Breast epithelium (tissue), 4 donors: ENCODE measurements around the gene MYO9B. TPM values are rescaled to one million over a fixed set of nuclear protein-coding genes. Genes with fewer than 3 reads are reported as not detected.

ENCODE experiments used
- DNase-seq, 2 donors: peaks; one replicate each; pipeline ENCODE4 v3.0.0-alpha.2; 2019; ENCODE audit warnings: low spot score in 2 of 2
- H3K27ac ChIP-seq, 2 donors: fragments of 200-600 bp; sonication (generic) in 1 of 2; one replicate each; pipeline ENCODE4 v1.5.1; 2016 to 2019; ENCODE audit warnings: mild to moderate bottlenecking in 1 of 2
- H3K27me3 ChIP-seq, 2 donors: fragments of 200-600 bp; sonication (generic) in 1 of 2; one replicate each; pipeline versions ENCODE4 v1.5.1 to v1.6.0; 2017 to 2019; ENCODE audit warnings: control low read depth in 1 of 2, mild to moderate bottlenecking in 1 of 2
- H3K36me3 ChIP-seq: fragments of 200-600 bp; one replicate; pipeline ENCODE4 v1.5.1; 2019
- H3K4me1 ChIP-seq, 2 donors: fragments of 200-600 bp; sonication (generic); one replicate each; pipeline ENCODE4 v1.5.1; 2016 to 2019; ENCODE audit warnings: control low read depth in 1 of 2
- H3K4me3 ChIP-seq, 3 donors: fragments of 200-600 bp; sonication (generic); 1 replicate in 2 of 3; 2 replicates in 1 of 3; pipeline ENCODE4 v1.5.1; 2016 to 2019; ENCODE audit warnings: mild to moderate bottlenecking in 3 of 3, moderate library complexity in 2 of 3
- H3K9me3 ChIP-seq, 2 donors: fragments of 200-600 bp; sonication (generic) in 1 of 2; one replicate each; pipeline ENCODE4 v1.5.1; 2016 to 2019; ENCODE audit warnings: control low read depth in 1 of 2
- POLR2A ChIP-seq: fragments of 450-650 bp; IDR thresholded peaks from one replicate; pipeline ENCODE4 v1.6.1; 2016; ENCODE audit warnings: antibody characterized with exemption, mild to moderate bottlenecking, moderate library complexity
- POLR2AphosphoS5 ChIP-seq, 3 donors: sonication (generic); formaldehyde crosslinking; IDR thresholded peaks; one replicate each; pipeline ENCODE4 v1.6.1; 2017; ENCODE audit warnings: antibody characterized with exemption in 3 of 3
- intact Hi-C: fragments of 100-400 bp; cut with DNase I; formaldehyde crosslinking; loops from one replicate; pipeline ENCODE4 v1.15.1; 2023; ENCODE audit warnings: low total_unique reads
- total RNA-seq, 3 donors: library from RNA; depleted of rRNA; stranded (reverse); fragments of >200 nt; gene quantifications; one replicate each; pipeline ENCODE4 v1.1.0, GENCODE V29; 2016
- TF ChIP-seq, protein P1 (sequence below), 3 donors: fragments of 450-650 bp; IDR thresholded peaks; one replicate each; pipeline ENCODE4 v1.5.1; 2016 to 2017; ENCODE audit warnings: antibody characterized with exemption in 3 of 3, mild to moderate bottlenecking in 3 of 3, moderate library complexity in 3 of 3

The MYO9B gene
- total RNA-seq, 3 donors from 2014 or later, result 76.0 to 79.5 (median 77.4) TPM

DNA sequence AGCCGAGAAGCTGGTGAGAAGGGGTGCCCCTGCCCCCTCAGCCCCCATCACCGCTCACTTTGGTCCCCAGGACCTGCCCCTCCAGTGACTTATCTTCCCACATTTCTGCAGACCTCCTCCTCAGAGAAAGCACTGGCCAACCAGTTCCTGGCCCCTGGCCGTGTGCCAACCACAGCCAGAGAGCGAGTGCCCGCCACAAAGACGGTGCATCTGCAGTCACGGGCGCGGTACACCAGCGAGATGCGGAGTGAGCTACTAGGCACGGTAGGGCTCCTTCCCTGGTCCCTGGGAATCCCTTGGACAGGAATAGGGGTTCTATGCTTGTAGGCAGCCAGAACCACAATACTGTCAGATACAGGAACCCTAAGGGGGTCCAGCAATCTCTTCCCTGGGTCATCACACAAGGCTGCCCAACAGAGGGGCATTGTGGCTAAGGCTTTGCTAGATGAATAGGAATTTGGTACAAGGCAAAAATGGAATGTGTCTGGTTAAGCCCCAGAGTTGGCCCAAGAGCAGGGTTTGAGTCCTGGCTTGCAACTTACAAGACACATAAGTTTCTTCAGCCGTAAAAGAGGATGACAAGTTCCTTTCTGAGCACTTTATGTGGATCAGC is 140.6 kb downstream of the MYO9B start:
- H3K4me3 ChIP-seq, result peak overlapping the region; percentile 56 to 86 (median 64)

DNA sequence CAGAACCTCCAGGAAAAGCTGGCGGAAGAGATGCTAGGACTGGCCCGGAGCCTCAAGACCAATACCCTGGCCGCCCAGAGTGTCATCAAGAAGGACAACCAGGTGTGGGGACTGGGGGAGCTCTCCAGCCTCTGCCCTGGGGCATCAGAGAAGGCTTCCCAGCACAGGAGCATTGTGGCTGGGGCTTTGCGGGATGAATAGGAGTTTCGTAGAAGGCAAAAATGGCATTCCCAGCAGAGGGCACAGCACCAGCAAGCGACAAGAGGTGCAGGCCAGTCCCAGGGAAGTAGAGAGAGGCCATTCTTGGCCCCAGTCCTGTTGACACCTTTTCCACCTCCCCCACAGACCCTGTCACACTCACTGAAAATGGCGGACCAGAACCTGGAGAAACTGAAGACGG is 143.7 kb downstream of the MYO9B start:
- Histone ChIP-seq H3K9me3 (no peaks in the 10 kb centered on the region), H3K27ac (no peak overlapping the region), H3K27me3 (no peaks in the 10 kb centered on the region), H3K36me3 (no peaks in the 10 kb centered on the region), H3K4me3 (no peak overlapping the region), H3K4me1 (peaks cover 0 to 4% of the 10 kb centered on the region in 2 donors)
- no peak for DNase-seq
- TF ChIP-seq POLR2A, result no peak
- TF ChIP-seq POLR2AphosphoS5 (IDR thresholded peaks at IDR 0.05), result no peak
- TF ChIP-seq, protein P1, sequence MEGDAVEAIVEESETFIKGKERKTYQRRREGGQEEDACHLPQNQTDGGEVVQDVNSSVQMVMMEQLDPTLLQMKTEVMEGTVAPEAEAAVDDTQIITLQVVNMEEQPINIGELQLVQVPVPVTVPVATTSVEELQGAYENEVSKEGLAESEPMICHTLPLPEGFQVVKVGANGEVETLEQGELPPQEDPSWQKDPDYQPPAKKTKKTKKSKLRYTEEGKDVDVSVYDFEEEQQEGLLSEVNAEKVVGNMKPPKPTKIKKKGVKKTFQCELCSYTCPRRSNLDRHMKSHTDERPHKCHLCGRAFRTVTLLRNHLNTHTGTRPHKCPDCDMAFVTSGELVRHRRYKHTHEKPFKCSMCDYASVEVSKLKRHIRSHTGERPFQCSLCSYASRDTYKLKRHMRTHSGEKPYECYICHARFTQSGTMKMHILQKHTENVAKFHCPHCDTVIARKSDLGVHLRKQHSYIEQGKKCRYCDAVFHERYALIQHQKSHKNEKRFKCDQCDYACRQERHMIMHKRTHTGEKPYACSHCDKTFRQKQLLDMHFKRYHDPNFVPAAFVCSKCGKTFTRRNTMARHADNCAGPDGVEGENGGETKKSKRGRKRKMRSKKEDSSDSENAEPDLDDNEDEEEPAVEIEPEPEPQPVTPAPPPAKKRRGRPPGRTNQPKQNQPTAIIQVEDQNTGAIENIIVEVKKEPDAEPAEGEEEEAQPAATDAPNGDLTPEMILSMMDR (IDR thresholded peaks at IDR 0.05), result no peak
- intact Hi-C loops, result no loop called here

More for the DNA sequence above, 140.6 kb downstream of the MYO9B start:
- no peaks in the 10 kb centered on the region for H3K27me3 ChIP-seq
- intact Hi-C loops, result no loop called here
- no peak for DNase-seq
- H3K36me3 ChIP-seq, result no peaks in the 10 kb centered on the region
- peak overlapping the region in 1 of 2 donors; percentile 92 for H3K27ac ChIP-seq
- H3K4me1 ChIP-seq, result peaks cover 0 to 4% of the 10 kb centered on the region in 2 donors
- TF ChIP-seq, protein P1 (IDR thresholded peaks at IDR 0.05), result no peak
- TF ChIP-seq POLR2A (no peak), POLR2AphosphoS5 (IDR thresholded peaks at IDR 0.05) (no peak)
- no peaks in the 10 kb centered on the region for H3K9me3 ChIP-seq

DNA sequence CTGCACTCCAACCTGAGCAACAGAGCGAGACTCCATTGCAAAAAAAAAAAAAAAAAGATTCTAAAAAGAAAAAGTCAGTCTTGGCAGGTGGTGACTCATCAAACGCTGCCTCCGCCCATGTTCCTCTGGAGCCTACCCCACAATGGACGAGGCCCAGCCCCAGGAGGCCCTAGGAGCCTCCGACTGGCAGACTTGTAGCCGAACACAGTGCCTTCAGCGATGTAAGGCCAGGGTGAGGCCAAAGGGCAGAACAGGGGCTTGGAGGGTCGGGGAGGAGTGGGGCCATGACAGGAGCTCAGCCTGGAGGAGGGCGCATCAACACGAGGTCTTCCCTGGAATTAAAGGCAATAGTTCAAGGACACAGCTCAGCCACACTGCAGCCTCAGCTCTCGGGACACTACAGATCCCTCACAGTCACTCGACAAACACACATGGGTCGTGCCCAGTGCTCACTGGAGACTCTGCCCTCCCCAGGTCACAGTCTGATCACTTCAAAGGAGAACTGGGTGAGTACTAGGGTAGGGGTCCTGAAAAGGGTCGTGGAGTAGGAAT is 144.7 kb downstream of the MYO9B start:
- Histone ChIP-seq H3K27ac (no peak overlapping the region), H3K4me3 (no peak overlapping the region), H3K4me1 (no peaks in the 10 kb centered on the region), H3K27me3 (no peaks in the 10 kb centered on the region), H3K9me3 (no peaks in the 10 kb centered on the region), H3K36me3 (no peaks in the 10 kb centered on the region)
- intact Hi-C loops, result no loop called here
- no peak for TF ChIP-seq POLR2A
- no peak for TF ChIP-seq POLR2AphosphoS5 (IDR thresholded peaks at IDR 0.05)
- TF ChIP-seq, protein P1 (IDR thresholded peaks at IDR 0.05), result no peak
- no peak for DNase-seq

DNA sequence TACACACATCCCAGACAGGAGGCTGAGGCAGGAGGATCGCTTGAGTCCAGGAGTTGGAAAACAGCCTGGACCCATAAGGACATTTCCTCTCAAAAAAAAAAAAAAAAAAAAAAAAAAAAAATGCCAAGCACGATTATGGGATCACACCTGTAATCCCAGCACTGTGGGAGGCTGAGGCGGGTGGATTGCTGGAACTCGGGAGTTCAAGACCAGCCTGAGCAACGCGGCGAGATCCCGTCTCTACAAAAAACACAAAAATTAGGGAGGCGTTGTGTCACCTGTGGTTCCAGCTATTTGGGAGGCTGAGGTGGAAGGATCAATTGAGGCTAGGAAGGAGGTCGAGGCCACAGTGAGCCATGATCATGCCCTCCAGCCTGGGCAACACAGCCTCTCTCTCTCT is 149.5 kb downstream of the MYO9B start:
- Histone ChIP-seq H3K4me1 (no peaks in the 10 kb centered on the region), H3K27ac (no peak overlapping the region), H3K4me3 (peak overlapping the region in 1 of 3 donors; percentile 73), H3K36me3 (no peaks in the 10 kb centered on the region), H3K9me3 (no peaks in the 10 kb centered on the region), H3K27me3 (no peaks in the 10 kb centered on the region)
- TF ChIP-seq POLR2A, result no peak
- TF ChIP-seq, protein P1 (IDR thresholded peaks at IDR 0.05), result no peak
- TF ChIP-seq POLR2AphosphoS5 (IDR thresholded peaks at IDR 0.05), result no peak
- DNase-seq, result no peak
- intact Hi-C loops, result no loop called here
